Raji (cell line): ENCODE results near the gene TRMT61A.

Experiments used
- POLR2A ChIP-seq: IDR thresholded peaks from 2 replicates; pipeline ENCODE4 v1.6.1; 2011; ENCODE audit warnings: low read depth, low read length, control low read depth; ENCODE audit not compliant: insufficient read depth

Gene TRMT61A

GRCh38 chr14:103517174-103517566, 11.8 kb upstream of the TRMT61A start:
- TF ChIP-seq POLR2A = no peak

- no peak for TF ChIP-seq POLR2A
Observed at GRCh38 chr14:103517721-103518421, 11.1 kb upstream of the TRMT61A start.

- TF ChIP-seq POLR2A = no peak
Observed at GRCh38 chr14:103518422-103519042, 10.5 kb upstream of the TRMT61A start.

GRCh38 chr14:103519043-103519836, 9.8 kb upstream of the TRMT61A start:
- no peak for TF ChIP-seq POLR2A

GRCh38 chr14:103519837-103520212, 9.2 kb upstream of the TRMT61A start:
- TF ChIP-seq POLR2A = no peak

- no peak for TF ChIP-seq POLR2A
Observed at GRCh38 chr14:103520269-103520656, 8.7 kb upstream of the TRMT61A start.

- TF ChIP-seq POLR2A = no peak
Observed at GRCh38 chr14:103520657-103521437, 8.1 kb upstream of the TRMT61A start.

- TF ChIP-seq POLR2A = no peak
Observed at GRCh38 chr14:103521438-103521950, 7.5 kb upstream of the TRMT61A start.

GRCh38 chr14:103521951-103522563, 6.9 kb upstream of the TRMT61A start:
- TF ChIP-seq POLR2A = no peak

GRCh38 chr14:103522649-103523574, 6.1 kb upstream of the TRMT61A start, which contains the start of gene CKB:
Gene CKB, minus strand, starts transcription at chr14:103522830. Its CDS starts 337 bp downstream, at chr14:103522493.
- no peak for TF ChIP-seq POLR2A

GRCh38 chr14:103523575-103523954, 5.4 kb upstream of the TRMT61A start:
- TF ChIP-seq POLR2A = no peak

- TF ChIP-seq POLR2A = no peak
Observed at GRCh38 chr14:103524002-103524935, 4.7 kb upstream of the TRMT61A start.

GRCh38 chr14:103526247-103526913, 2.6 kb upstream of the TRMT61A start:
- no peak for TF ChIP-seq POLR2A
